HG03354 (cell line): ENCODE results near the gene TBL1X.

ENCODE experiments used
- ATAC-seq: cut with Tn5 transposase; IDR thresholded peaks from one replicate; pipeline ENCODE4 v1.9.1; 2021; ENCODE audit warnings: mild to moderate bottlenecking; ENCODE audit not compliant: unreplicated experiment, poor library complexity, severe bottlenecking

Gene TBL1X

DNA sequence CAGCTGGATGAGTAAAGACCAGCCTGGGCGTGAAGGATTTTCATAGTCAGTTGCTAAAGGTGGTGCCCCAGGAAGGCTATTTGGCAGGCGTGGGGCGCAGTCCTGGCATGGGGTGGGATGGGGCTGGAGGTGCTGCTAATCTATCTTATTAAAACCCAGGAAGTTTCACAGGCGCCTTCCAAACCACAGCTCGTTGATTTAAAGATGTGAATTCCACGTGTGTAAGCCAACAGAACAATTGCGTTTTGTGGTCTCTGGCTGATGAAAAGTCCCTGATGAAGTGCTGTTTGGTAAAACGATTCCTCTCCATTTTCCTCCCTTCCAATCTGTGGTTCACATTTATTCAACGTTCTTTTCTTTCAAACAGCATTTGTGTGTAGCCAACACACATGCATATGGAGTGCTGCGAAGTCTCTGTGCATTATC lies 105.0 kb downstream of the TBL1X start:
- ATAC-seq: no peak

DNA sequence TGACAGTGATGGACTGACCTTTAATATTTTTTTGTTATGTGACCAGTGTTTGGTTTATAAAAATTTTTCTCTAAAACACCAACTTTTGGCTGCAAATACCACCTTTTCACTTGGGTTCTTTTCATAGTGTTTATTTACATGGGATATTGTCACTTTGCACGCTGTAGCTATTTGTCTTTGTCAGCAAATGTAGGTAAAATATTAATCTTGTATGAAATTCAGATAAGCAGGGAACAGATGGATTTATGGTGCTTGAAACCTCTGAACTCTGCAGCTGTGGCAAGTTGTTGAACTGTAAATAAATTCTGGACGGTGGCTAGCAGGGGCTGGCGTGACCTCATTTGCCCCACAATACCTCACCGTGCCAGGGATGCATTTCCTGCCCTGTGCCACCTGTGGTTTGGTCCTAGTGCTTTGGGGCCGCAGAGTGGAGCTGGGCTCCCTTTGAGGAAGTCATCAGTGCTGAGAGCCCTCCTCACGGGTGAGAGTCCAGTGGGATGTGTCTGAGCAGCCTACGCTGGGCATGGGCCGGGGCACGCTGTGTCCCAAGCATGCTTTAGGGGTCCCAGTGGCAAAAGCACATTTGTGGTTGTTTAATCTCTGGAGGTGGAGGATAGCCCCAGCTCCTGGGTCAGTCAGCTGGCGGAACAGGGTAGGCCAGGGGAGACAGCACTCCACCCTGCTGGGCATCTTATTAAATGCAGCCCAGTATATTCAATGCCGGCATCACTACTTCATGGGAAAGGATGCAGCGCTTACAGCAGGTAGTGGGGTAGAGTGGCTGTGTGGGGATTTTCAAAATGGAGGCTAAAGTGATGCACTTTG lies 108.6 kb downstream of the TBL1X start:
- ATAC-seq: peak; percentile 19

DNA sequence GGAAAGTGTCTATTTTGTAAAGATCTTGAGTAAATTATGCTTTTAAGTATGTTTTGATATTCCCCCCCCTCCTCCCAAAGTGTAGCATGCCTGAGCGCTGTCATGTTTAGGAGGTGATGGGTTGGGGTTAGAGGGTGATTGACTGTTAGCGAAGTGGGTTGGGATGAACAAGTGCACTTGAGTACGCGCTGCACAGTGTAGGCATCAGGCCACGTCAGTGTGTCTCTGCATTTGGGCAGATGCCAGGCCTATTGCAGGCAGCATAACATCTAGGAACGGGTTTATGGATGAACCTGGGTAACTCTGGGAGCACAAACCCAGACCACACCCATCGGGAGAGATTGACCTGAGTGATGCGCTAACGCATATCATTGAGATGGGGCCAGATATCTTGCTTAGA lies 111.2 kb downstream of the TBL1X start:
- ATAC-seq: no peak

DNA sequence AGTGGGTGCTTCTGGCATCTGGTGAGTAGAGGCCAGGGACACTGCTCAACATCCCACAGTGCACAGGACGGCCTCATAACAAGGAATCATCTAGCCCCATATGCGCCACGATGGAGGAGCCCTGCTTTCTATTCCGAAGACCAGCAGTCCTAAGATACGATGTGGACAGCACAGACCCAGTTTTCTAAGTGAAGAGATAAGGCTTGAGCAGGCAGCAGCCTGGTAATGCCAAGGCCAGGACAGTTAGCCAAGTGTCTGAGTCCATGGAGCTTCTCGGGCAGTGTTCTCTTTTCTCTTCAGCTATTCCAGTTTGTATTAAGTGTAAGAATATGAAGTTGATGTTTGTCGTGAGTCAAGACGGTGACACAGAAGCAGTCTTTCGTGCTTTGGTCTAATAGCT lies 112.7 kb downstream of the TBL1X start:
- no peak for ATAC-seq

DNA sequence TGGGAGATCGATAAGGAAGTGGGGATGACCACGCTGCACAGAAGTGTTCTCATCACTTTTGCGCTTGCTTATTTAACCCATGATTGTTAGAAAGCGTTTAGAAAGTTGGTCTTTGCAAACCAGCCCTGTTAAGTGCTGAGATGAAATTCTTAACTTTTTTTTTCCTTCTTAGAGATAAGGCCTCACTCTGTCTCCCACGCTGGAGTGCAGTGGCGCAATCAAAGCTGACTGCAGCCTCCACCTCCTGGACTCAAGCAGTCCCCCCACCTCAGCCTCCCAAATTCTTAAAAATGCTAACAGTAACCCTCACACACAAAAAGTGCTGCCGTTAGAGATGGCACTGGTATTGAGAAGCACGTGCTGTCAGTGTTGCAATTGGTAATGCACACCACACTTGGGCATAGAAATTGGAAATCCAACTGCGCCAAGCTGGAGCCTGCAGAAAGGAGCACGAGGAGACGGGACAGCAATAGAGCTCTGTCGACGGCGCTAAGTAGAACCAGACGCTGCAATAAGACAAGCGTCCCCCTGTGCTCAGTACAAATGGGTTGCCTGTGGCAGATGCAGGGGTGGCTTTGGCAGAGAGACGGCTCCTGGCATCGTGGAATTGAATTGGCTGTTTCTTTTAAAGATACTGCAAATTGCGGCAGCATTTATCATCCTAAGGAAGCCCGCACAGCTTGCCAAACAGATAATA lies 113.4 kb downstream of the TBL1X start:
- no peak for ATAC-seq

DNA sequence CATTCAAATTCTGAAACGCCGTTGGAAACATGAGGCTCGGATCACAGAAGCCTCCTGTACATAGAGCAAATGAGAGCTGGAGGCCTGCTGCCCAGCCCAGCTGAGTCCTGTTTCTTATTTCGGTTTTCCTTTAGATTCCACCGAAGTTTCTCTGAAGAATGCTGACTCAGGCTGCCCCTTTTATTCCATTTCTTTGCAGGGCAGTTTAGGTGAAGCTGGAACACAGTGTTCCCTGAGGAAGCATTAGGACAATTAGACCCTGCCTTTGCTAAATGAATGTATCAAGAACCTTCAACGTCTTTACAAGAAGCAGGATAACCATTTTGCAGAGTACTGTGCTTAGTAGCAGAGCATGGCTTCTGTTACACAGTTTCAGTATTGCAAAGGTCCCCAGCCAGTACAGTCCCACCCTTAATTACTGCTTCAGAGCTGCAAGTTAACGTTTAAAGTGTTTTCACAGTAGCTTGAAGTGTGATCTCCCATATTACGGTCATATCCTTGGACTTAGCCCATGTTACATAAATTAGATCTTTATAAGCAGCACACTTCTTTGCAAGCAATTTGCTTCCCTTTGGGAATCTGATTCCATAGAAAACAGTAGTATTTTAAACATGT lies 117.0 kb downstream of the TBL1X start:
- ATAC-seq: no peak

DNA sequence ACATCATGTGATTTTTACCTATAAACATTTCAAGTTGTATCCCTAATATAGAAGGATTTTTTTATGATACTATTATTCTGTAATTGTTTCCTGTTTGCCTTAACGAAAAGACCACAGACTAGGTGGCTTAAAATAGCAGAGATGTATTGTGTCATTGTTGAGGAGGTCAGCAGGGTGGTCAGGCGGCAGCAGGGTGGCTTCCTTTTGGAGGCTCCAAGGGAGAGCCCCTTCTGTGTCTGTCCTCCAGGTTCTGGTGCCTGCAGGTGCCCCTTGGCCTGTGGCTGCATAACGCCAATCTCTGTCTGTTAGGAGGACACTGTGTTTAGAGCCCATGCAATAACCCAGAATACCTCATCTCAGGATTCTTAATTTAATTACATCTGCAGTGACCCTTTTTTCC lies 118.1 kb downstream of the TBL1X start:
- no peak for ATAC-seq

DNA sequence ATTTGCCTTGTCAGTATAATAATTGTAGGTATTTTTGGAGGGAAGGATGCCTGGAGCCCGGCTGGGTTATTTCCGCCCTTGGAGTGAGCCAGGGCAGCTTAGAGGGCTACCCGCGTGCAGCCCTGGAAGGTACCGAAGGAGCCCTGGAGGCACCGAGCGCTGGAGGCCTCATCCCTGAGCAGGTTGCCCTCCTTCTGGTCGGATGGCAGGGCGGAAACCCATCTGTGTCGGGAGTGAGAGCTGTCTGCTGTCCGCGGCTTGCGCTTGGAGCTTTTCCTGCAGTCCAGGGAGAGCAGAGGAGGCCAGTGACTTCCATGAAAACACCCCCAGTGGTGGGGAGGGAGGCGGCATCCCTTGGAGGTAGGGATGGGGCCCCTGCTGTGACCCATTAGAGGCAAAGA lies 122.1 kb downstream of the TBL1X start:
- ATAC-seq: no peak

DNA sequence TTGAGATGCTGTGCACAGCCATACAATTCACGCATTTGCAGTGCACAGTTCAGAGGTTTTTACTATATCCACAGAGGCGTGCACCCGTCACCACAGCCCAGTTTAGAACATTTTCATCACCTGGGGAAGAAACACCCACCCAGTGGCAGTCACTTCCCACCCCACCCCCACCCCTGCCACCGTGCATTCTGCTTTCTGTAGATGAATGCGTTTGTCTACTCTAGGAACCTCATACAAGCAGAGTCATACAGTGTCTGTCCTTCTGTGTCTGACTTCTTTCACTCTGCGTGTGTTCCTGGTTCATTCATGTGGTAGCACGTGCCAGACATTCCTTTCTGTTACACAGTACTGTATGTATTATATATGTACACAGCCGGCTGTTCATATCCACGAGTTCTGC lies 122.8 kb downstream of the TBL1X start:
- ATAC-seq: no peak

DNA sequence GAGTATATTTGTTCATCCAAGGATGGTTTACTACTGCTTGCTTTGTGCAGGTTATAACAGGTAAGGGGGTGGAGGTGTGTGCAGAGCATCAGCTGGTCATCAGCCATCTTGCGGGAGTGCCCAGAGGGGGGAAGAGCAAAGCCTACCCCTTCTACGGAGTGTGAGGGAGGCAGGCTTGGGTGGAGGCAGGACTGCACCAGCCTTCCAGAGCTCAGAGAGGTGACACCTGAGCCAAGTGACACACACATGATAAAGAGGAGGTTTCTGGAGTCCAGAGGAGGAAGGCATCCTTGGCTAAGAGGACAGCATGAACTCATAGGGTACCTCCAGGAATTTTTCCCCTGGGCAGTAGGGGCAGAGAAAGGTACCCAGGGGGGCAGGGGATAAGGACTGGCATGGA lies 126.6 kb downstream of the TBL1X start:
- no peak for ATAC-seq

DNA sequence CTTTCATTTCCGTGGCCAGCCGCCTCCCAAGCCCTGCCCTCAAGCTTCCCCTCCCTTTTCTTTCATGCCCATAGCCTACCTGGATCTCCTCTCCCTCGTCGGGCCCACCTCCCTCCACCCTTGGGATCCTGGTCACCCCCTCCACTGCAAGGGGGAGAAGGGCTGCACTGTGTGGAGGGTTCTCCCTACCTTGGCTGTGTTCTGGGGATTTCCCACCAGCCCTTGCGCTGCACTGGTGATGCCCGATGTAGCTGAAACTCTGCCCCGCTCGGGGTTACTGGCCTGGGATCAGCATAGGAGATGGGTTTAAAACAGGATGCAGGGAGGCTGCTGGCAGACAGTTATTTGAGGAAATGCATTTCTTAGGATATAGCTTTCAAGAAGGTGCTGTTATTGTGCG lies 128.9 kb downstream of the TBL1X start:
- no peak for ATAC-seq

DNA sequence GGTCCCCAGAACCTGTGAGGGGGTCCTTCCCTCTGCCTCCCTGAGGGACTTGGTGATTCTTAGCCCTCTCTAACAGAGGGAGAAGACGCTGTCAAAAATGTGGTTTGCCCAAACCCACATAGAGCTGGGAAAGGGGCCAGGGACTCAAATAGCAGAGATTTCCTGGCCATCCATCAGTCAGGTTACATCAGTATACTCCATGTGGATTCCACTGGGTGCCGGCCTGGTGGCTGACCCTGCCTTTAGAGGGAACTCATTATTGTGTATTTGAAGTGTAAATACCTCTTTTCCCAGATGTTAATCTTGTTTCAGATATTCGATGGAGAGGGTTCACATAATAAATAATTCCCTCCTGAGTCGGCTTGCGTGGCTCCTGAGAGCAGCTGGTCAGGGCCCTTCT lies 130.3 kb downstream of the TBL1X start:
- no peak for ATAC-seq

DNA sequence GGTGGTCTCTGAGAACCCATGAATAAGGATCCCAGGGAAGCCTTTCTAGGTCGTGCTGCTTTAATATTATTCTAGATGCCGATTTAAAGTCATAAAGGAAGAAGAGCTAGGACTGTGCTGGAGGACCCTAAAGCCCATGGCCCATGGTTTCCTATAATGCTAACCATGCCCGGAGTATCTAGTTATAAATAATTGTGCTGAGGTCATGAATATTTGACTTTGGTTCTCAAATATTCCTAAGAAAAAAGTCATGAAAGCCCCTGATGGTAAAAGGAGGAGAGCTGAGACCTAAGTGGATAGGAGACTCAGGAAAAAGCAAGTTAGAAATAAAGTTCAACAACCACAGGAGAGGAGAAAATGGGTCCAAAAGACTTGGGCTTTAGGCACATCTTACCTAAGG lies 132.0 kb downstream of the TBL1X start:
- ATAC-seq: no peak

DNA sequence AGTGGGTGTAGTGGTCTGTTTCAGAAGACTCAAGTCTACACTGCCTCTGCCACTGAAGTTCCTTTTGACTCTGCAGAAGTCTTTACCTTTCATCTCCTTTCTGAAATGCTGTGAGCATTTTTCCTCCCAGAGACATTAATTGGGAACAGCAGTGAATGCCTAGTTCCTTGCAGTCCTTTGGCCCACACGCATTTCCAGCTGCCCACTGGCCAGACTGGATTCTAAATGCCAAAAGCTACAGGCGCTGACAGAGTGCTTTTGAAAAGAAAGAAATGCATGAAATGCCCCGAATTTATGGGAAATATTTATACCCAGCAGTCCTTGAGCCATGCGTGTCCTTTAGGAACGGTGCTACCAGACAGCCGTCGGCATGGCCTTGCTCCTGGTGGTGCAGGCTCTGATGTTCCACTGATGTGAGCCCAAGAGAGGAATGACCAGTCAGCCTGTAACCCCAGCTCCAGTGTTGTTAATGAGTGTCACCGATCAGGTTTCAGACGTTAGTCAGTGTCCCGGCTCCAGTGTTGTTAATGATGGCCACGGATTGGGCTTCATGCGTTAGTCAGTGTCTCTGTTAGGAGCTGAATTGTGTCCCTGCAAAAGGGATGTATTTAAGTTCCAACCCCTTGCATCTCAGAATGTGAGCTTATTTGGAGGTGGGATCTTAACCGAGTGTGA lies 132.6 kb downstream of the TBL1X start:
- no peak for ATAC-seq

DNA sequence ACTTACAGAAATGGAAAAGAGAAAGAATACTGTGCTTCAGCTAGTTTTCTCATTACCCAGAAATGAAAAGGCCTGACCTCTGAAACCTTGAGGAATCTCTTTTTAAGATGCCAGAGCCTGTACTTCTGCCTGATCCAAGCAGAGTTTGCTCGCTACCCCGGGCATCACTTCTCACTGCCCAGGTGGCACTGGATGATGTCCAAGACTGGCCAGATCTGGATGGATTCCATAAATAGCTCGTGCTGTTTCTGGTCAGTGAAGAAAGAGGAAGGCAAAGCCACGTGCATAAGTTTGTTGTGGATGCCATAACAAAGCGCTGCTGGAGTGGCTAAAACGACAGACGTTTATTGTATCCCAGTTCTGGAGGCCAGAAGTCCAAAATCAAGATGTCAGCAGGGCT lies 133.5 kb downstream of the TBL1X start:
- no peak for ATAC-seq

DNA sequence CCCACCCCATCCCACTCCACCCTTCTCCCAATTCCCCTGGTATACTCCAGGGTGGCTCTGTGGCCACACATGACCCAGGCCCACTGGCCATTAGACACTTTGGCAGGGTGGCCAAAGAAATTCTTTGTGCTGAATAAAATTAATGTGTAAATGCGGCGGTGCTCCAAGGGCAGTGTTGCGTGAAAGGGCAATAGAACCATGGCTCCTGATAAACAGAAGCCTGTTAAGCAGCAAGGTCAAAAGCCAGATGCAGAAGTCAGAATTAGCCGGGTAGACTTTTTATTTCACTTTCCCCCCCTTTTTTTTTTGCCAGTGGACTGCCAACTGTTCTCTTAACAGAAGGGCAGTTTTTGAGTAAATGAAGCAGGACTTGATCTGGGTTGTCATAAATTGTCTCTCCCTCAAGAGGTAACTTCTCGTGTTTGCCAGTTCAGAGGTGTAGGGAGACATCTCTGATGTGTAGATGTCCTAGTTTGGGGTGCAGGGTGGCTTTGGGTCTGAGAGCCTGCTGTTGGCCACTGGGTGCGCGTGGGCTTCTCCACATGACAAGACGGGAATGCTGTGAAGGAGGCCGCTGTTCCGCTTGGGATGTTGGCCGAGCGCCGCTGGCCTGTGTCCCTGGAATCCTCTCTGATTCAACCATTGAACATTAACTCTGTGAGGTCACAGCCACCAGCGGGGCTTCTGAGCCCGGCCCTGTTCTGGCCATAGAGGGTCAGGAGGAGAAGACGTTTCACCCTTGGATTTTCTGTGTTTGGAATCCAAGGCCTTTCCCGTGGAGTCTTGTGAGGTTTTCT lies 139.5 kb downstream of the TBL1X start:
- no peak for ATAC-seq

DNA sequence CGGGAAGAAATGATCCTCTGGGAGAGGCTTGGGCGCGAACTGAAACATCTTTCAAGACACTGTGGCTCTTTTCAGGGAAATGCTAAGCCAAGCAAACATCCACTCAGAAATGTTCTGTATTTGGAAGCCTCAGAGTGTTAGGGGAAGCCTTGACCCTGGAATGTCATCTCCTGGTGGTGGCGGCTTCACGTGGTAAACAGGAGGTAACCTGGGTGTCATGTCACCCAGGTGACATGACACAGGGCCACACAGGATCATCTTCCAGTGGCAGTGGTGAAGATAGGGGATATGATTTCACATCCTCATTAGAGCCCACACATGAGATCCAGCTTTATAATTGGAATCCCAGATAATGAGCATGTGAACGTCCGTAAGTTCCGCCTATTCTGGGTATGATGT lies 140.0 kb downstream of the TBL1X start:
- no peak for ATAC-seq

DNA sequence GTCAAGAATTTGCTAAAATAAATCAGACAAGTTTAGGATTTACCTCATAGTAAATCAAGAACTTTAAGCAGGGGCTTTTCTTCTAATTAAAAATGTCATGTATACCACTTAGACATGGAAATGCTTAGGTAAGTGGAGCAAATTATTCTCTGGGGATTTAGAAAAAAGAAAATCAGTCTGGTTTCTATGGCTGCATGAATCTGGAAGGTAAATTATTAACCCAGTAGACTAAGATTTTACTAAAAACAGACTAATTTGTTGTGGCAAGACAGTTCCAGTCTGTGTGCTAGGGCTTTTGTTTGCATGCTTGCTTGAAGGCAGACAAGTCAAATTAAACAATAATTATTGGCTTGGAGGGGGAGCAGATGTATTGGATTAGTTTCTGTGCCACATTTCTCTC lies 140.6 kb downstream of the TBL1X start:
- ATAC-seq: no peak

DNA sequence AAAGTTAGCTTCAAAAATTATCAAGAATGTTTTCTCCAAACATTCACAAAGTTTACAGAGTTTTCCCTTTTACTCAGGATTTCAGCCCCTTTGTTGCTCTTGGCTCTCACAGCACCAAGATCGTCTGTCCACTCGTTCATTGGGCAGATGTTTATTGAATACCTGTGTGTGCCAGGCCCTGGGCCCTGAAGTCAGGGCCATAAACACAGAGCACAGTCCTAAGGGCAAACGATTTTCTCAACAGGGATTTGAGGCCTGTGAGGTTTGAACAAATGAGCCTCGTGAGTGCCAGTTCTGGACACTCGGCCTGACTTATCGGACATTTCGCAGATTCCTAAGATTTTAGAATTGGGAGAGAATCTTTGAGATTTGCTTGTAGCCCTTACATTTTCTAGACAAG lies 142.1 kb downstream of the TBL1X start:
- no peak for ATAC-seq

DNA sequence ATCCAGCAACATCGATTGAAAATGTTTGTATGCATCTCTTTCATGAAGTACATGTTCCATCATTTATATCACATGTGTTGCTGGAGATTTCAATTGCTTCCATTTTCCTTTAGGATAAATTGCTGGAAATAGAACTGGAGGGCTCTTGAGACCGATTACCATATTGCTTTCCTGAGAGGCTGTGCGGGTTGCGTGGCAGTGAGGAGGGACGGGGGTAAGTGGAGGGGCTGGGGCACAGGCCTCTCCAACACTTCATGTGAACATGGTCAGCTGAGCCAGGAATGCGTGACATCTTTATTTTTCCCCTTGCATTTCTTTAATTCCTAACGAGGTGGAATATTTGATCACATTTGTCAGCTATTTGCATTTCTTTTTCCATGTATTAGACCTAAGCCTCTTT lies 144.6 kb downstream of the TBL1X start:
- ATAC-seq: no peak
